ENCODE measurements around the gene MYRIP. TPM values are rescaled to one million over a fixed set of nuclear protein-coding genes. Genes with fewer than 3 reads are reported as not detected.

Gene MYRIP
- total and polyA plus RNA-seq, 2 experiments from 2014 or later = 1.5 to 1.8 TPM

DNA sequence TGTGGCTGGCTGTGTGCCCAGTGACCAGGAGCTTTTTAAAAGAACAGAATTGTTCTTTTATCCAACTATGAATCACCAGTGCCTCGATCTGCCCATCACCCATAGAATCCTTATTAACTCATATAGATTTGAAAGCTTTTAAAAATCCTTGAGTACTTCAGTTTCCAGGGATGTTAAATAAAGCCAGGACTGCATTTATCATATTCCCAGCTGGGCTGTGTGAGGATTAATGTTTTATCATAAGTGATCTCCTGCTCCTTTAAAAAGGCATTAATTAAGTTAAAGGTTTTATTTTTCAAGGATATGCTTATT, 234.0 kb downstream of the MYRIP start:
- Histone ChIP-seq H2AFZ (no peak overlapping the region), H3K27ac (ENCODE audit: low read depth) (no peak overlapping the region), H3K4me1 (ENCODE audit: insufficient read depth) (peaks cover 10% of the 10 kb centered on the region), H3K36me3 (ENCODE audit: insufficient read depth) (no peaks in the 10 kb centered on the region), H3K9me2 (ENCODE audit: insufficient read depth) (peaks cover 6% of the 10 kb centered on the region), H3K27me3 (ENCODE audit: insufficient read depth) (no peaks in the 10 kb centered on the region), H3F3A (replicated peaks; ENCODE audit: low read depth) (no peaks in the 10 kb centered on the region), H4K20me1 (replicated peaks; ENCODE audit: insufficient read depth) (no peaks in the 10 kb centered on the region), H3K4me2 (no peak overlapping the region), H3K79me2 (replicated peaks; ENCODE audit: insufficient read depth) (no peaks in the 10 kb centered on the region), H3K4me3 (no peak overlapping the region)
- H3K27ac Mint-ChIP-seq = no peak overlapping the region
- peaks cover 2% of the 10 kb centered on the region for H3K27me3 Mint-ChIP-seq (ENCODE audit: insufficient read depth, low read depth, poor library complexity)
- H3K36me3 Mint-ChIP-seq (ENCODE audit: low read depth) = peaks cover 4% of the 10 kb centered on the region; the same call in 1 of the 3 replicates
- TF ChIP-seq CREB1 (CRISPR knock-in tag; IDR thresholded peaks at IDR 0.05; ENCODE audit: low read depth) = no peak
- TF ChIP-seq, protein P1, sequence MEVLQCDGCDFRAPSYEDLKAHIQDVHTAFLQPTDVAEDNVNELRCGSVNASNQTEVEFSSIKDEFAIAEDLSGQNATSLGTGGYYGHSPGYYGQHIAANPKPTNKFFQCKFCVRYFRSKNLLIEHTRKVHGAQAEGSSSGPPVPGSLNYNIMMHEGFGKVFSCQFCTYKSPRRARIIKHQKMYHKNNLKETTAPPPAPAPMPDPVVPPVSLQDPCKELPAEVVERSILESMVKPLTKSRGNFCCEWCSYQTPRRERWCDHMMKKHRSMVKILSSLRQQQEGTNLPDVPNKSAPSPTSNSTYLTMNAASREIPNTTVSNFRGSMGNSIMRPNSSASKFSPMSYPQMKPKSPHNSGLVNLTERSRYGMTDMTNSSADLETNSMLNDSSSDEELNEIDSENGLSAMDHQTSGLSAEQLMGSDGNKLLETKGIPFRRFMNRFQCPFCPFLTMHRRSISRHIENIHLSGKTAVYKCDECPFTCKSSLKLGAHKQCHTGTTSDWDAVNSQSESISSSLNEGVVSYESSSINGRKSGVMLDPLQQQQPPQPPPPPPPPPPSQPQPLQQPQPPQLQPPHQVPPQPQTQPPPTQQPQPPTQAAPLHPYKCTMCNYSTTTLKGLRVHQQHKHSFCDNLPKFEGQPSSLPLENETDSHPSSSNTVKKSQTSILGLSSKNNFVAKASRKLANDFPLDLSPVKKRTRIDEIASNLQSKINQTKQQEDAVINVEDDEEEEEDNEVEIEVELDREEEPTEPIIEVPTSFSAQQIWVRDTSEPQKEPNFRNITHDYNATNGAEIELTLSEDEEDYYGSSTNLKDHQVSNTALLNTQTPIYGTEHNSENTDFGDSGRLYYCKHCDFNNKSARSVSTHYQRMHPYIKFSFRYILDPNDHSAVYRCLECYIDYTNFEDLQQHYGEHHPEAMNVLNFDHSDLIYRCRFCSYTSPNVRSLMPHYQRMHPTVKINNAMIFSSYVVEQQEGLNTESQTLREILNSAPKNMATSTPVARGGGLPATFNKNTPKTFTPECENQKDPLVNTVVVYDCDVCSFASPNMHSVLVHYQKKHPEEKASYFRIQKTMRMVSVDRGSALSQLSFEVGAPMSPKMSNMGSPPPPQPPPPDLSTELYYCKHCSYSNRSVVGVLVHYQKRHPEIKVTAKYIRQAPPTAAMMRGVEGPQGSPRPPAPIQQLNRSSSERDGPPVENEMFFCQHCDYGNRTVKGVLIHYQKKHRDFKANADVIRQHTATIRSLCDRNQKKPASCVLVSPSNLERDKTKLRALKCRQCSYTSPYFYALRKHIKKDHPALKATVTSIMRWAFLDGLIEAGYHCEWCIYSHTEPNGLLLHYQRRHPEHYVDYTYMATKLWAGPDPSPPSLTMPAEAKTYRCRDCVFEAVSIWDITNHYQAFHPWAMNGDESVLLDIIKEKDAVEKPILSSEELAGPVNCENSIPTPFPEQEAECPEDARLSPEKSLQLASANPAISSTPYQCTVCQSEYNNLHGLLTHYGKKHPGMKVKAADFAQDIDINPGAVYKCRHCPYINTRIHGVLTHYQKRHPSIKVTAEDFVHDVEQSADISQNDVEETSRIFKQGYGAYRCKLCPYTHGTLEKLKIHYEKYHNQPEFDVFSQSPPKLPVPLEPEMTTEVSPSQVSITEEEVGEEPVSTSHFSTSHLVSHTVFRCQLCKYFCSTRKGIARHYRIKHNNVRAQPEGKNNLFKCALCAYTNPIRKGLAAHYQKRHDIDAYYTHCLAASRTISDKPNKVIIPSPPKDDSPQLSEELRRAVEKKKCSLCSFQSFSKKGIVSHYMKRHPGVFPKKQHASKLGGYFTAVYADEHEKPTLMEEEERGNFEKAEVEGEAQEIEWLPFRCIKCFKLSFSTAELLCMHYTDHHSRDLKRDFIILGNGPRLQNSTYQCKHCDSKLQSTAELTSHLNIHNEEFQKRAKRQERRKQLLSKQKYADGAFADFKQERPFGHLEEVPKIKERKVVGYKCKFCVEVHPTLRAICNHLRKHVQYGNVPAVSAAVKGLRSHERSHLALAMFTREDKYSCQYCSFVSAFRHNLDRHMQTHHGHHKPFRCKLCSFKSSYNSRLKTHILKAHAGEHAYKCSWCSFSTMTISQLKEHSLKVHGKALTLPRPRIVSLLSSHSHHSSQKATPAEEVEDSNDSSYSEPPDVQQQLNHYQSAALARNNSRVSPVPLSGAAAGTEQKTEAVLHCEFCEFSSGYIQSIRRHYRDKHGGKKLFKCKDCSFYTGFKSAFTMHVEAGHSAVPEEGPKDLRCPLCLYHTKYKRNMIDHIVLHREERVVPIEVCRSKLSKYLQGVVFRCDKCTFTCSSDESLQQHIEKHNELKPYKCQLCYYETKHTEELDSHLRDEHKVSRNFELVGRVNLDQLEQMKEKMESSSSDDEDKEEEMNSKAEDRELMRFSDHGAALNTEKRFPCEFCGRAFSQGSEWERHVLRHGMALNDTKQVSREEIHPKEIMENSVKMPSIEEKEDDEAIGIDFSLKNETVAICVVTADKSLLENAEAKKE (CRISPR knock-in tag; IDR thresholded peaks at IDR 0.05) = no peak
- no peak for TF ChIP-seq ZNF331 (CRISPR knock-in tag; IDR thresholded peaks at IDR 0.05; ENCODE audit: low read depth)
- no peak for TF ChIP-seq STAT1 (IDR thresholded peaks at IDR 0.05; ENCODE audit: unreplicated experiment)
- no peak for TF ChIP-seq POLR2AphosphoS5 (IDR thresholded peaks at IDR 0.05; ENCODE audit: low read depth)
- no peak for TF ChIP-seq NANOG (IDR thresholded peaks at IDR 0.05; ENCODE audit: borderline replicate concordance)
- TF ChIP-seq ZNF114 (CRISPR knock-in tag; IDR thresholded peaks at IDR 0.05) = no peak
- TF ChIP-seq, protein P2, sequence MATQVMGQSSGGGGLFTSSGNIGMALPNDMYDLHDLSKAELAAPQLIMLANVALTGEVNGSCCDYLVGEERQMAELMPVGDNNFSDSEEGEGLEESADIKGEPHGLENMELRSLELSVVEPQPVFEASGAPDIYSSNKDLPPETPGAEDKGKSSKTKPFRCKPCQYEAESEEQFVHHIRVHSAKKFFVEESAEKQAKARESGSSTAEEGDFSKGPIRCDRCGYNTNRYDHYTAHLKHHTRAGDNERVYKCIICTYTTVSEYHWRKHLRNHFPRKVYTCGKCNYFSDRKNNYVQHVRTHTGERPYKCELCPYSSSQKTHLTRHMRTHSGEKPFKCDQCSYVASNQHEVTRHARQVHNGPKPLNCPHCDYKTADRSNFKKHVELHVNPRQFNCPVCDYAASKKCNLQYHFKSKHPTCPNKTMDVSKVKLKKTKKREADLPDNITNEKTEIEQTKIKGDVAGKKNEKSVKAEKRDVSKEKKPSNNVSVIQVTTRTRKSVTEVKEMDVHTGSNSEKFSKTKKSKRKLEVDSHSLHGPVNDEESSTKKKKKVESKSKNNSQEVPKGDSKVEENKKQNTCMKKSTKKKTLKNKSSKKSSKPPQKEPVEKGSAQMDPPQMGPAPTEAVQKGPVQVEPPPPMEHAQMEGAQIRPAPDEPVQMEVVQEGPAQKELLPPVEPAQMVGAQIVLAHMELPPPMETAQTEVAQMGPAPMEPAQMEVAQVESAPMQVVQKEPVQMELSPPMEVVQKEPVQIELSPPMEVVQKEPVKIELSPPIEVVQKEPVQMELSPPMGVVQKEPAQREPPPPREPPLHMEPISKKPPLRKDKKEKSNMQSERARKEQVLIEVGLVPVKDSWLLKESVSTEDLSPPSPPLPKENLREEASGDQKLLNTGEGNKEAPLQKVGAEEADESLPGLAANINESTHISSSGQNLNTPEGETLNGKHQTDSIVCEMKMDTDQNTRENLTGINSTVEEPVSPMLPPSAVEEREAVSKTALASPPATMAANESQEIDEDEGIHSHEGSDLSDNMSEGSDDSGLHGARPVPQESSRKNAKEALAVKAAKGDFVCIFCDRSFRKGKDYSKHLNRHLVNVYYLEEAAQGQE (IDR thresholded peaks at IDR 0.05; ENCODE audit: unreplicated experiment) = no peak
- no peak for TF ChIP-seq EZH2phosphoT487 (IDR thresholded peaks at IDR 0.05; ENCODE audit: unreplicated experiment)
- TF ChIP-seq, protein P3, sequence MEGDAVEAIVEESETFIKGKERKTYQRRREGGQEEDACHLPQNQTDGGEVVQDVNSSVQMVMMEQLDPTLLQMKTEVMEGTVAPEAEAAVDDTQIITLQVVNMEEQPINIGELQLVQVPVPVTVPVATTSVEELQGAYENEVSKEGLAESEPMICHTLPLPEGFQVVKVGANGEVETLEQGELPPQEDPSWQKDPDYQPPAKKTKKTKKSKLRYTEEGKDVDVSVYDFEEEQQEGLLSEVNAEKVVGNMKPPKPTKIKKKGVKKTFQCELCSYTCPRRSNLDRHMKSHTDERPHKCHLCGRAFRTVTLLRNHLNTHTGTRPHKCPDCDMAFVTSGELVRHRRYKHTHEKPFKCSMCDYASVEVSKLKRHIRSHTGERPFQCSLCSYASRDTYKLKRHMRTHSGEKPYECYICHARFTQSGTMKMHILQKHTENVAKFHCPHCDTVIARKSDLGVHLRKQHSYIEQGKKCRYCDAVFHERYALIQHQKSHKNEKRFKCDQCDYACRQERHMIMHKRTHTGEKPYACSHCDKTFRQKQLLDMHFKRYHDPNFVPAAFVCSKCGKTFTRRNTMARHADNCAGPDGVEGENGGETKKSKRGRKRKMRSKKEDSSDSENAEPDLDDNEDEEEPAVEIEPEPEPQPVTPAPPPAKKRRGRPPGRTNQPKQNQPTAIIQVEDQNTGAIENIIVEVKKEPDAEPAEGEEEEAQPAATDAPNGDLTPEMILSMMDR (conservative IDR thresholded peaks at IDR 0.05; ENCODE audit: low read depth in 2 of 2) = no peak
- TF ChIP-seq JUNB (IDR thresholded peaks at IDR 0.05; ENCODE audit: unreplicated experiment) = no peak
- TF ChIP-seq, protein P4, sequence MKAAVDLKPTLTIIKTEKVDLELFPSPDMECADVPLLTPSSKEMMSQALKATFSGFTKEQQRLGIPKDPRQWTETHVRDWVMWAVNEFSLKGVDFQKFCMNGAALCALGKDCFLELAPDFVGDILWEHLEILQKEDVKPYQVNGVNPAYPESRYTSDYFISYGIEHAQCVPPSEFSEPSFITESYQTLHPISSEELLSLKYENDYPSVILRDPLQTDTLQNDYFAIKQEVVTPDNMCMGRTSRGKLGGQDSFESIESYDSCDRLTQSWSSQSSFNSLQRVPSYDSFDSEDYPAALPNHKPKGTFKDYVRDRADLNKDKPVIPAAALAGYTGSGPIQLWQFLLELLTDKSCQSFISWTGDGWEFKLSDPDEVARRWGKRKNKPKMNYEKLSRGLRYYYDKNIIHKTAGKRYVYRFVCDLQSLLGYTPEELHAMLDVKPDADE (IDR thresholded peaks at IDR 0.05) = no peak
- TF ChIP-seq EZH2 (IDR thresholded peaks at IDR 0.05; ENCODE audit: low read depth, unreplicated experiment) = no peak
- H3K4me1 Mint-ChIP-seq = peaks cover 12% of the 10 kb centered on the region
- no peak for ATAC-seq
- no peak for DNase-seq (ENCODE audit: low spot score)
- H3K4me3 Mint-ChIP-seq = no peak overlapping the region
- peaks cover 5% of the 10 kb centered on the region; the same call in 1 of the 3 replicates for H3K9me3 Mint-ChIP-seq
